ENCODE measurements around the gene CNDP2.

DNA sequence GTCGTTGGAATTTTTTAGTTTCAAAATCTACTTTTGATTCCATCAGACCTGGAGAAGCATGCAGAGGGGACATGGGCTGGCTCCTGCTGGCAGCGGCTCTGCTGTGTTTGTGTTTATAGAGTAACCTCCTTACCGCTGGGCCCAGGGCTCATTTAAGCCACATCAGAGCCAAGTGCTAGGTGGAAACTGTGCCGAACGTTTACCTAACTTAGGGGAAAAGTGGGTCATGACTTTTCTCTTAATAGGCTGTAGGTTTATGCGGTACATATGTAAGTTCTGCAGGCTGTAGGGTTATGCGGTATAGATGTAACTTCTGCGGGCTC, 17.7 kb downstream of the CNDP2 start:
- no peak for TF ChIP-seq CTCF (IDR thresholded peaks at IDR 0.05)
- no peak for TF ChIP-seq POLR2A (IDR thresholded peaks at IDR 0.05)
